ENCODE data around the gene IL20RA. TPM values are rescaled to one million over a fixed set of nuclear protein-coding genes. Genes with fewer than 3 reads are reported as not detected.

The IL20RA gene
- total RNA-seq, 1 experiment from 2014 or later = 1.6 TPM

DNA sequence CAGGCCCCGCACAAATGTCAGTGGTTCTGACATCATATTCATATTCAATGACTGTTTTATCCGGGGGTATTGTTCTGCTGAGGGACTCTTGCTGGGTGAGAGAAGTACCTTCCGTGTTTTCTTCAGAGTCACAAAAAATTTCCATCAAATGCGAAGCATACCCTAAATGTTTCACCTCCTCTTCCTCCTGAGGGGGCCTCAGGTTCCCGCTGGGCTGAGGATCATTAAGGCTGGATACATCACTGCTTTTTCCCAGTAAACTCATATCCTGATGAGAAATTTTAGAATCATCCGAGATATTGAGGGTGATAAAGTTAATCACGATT lies 42.8 kb downstream of the IL20RA start:
- no peaks in the 10 kb centered on the region for H3K27me3 Mint-ChIP-seq (ENCODE audit: insufficient read depth, unreplicated experiment)
- no peaks in the 10 kb centered on the region for H3K27me3 ChIP-seq (replicated peaks; ENCODE audit: control insufficient read depth, insufficient read depth, low read length)
- no peaks in the 10 kb centered on the region for H3K9me3 ChIP-seq
- H3K4me3 ChIP-seq (ENCODE audit: low read depth, low read length) = no peak overlapping the region
- no peaks in the 10 kb centered on the region for H3K9me3 Mint-ChIP-seq (ENCODE audit: unreplicated experiment)
- H3K4me3 Mint-ChIP-seq (ENCODE audit: unreplicated experiment) = no peak overlapping the region
- DNase-seq = no peak
- ChIA-PET POLR2A (no interaction called here), CTCF (no interaction called here)
- peaks cover 5% of the 10 kb centered on the region for H3K36me3 Mint-ChIP-seq (ENCODE audit: insufficient read depth, unreplicated experiment)
- BruUV-seq (replicated peaks) = no TSS peak
- TF ChIP-seq, protein P1, sequence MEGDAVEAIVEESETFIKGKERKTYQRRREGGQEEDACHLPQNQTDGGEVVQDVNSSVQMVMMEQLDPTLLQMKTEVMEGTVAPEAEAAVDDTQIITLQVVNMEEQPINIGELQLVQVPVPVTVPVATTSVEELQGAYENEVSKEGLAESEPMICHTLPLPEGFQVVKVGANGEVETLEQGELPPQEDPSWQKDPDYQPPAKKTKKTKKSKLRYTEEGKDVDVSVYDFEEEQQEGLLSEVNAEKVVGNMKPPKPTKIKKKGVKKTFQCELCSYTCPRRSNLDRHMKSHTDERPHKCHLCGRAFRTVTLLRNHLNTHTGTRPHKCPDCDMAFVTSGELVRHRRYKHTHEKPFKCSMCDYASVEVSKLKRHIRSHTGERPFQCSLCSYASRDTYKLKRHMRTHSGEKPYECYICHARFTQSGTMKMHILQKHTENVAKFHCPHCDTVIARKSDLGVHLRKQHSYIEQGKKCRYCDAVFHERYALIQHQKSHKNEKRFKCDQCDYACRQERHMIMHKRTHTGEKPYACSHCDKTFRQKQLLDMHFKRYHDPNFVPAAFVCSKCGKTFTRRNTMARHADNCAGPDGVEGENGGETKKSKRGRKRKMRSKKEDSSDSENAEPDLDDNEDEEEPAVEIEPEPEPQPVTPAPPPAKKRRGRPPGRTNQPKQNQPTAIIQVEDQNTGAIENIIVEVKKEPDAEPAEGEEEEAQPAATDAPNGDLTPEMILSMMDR (IDR thresholded peaks at IDR 0.05; ENCODE audit: insufficient read depth in 1 of 2, low read depth in 1 of 2, low read length in 1 of 2, severe bottlenecking in 1 of 2, unreplicated experiment in 1 of 2) = no peak
- intact Hi-C loops (cut with micrococcal nuclease; ENCODE audit: unreplicated experiment) = no loop called here
- peaks cover 20% of the 10 kb centered on the region for H3K4me1 ChIP-seq
- H3K27ac Mint-ChIP-seq (ENCODE audit: unreplicated experiment) = peak overlapping the region; percentile 50
- H3K36me3 ChIP-seq (ENCODE audit: control insufficient read depth, insufficient read depth, low read length) = no peaks in the 10 kb centered on the region
- peaks cover 24% of the 10 kb centered on the region for H3K4me1 Mint-ChIP-seq (ENCODE audit: low read depth, unreplicated experiment)

DNA sequence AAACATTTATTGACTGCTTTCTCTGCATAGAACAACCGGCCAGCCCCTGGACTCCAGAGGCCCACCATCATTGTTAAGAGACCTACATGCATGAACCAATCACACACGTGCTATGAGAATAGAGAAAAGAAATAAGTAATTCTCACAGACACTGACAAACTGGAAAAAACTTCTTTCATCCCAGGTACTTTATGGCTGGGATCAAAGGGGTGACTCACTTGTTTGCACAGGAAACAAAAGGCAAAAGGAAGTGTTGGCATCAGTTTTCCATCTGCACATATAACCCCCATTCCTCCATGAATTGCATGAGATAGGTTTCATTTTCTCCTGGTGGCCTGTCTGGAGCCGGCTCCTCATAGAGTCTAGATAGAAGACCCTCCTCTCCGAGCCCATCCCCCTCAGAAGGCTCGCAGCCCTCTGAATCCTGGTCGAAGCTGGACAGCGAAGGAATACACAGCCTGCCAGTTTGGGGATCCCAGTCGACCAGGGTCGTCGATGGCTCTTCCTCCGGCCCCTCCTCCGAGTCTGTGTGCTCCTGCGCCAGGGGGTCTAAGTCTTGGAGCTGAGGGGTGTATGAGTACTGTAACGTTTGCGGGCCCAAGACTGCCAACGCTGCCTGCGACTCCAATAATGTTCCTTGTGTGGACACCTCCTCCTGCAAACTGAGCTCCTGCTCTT lies 43.3 kb downstream of the IL20RA start:
- Mint-ChIP-seq H3K27ac (ENCODE audit: unreplicated experiment) (peak overlapping the region; percentile 50), H3K4me3 (ENCODE audit: unreplicated experiment) (peak overlapping the region; percentile 21), H3K27me3 (ENCODE audit: insufficient read depth, unreplicated experiment) (no peaks in the 10 kb centered on the region), H3K9me3 (ENCODE audit: unreplicated experiment) (no peaks in the 10 kb centered on the region), H3K4me1 (ENCODE audit: low read depth, unreplicated experiment) (peaks cover 24% of the 10 kb centered on the region), H3K36me3 (ENCODE audit: insufficient read depth, unreplicated experiment) (peaks cover 5% of the 10 kb centered on the region)
- Histone ChIP-seq H3K27me3 (replicated peaks; ENCODE audit: control insufficient read depth, insufficient read depth, low read length) (no peaks in the 10 kb centered on the region), H3K4me1 (peaks cover 20% of the 10 kb centered on the region), H3K36me3 (ENCODE audit: control insufficient read depth, insufficient read depth, low read length) (no peaks in the 10 kb centered on the region), H3K4me3 (ENCODE audit: low read depth, low read length) (no peak overlapping the region), H3K9me3 (no peaks in the 10 kb centered on the region)
- intact Hi-C loops (cut with micrococcal nuclease; ENCODE audit: unreplicated experiment) = no loop called here
- no TSS peak for BruUV-seq (replicated peaks)
- DNase-seq = peak in 1 of 2 experiments; percentile 24
- TF ChIP-seq, protein P1 (IDR thresholded peaks at IDR 0.05; ENCODE audit: insufficient read depth in 1 of 2, low read depth in 1 of 2, low read length in 1 of 2, severe bottlenecking in 1 of 2, unreplicated experiment in 1 of 2) = no peak
- POLR2A ChIA-PET = no interaction called here
- CTCF ChIA-PET = no interaction called here

DNA sequence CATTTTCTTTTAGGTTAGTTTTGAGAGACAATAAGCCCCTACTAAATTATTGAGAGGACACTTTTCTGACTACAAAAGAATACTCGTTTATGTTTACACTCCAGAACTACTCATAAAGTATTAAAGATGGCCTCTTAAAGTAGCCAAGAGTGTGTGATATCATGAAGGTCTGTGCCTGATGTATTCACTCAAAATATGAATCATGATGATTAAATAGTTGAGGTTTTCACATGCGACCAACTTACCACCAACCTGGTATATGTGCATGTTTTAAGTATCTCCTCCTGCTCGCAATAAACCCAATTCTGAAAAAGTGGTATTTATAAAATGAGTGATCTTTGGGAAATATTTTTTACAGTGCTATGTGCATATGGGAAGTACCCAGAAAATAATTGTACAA lies 43.9 kb downstream of the IL20RA start:
- no peaks in the 10 kb centered on the region for H3K36me3 ChIP-seq (ENCODE audit: control insufficient read depth, insufficient read depth, low read length)
- Mint-ChIP-seq H3K9me3 (ENCODE audit: unreplicated experiment) (no peaks in the 10 kb centered on the region), H3K36me3 (ENCODE audit: insufficient read depth, unreplicated experiment) (peaks cover 5% of the 10 kb centered on the region), H3K27me3 (ENCODE audit: insufficient read depth, unreplicated experiment) (no peaks in the 10 kb centered on the region), H3K4me1 (ENCODE audit: low read depth, unreplicated experiment) (peaks cover 24% of the 10 kb centered on the region), H3K27ac (ENCODE audit: unreplicated experiment) (peak overlapping the region; percentile 50), H3K4me3 (ENCODE audit: unreplicated experiment) (peak overlapping the region; percentile 21)
- no peaks in the 10 kb centered on the region for H3K27me3 ChIP-seq (replicated peaks; ENCODE audit: control insufficient read depth, insufficient read depth, low read length)
- POLR2A ChIA-PET = no interaction called here
- H3K4me1 ChIP-seq = peaks cover 23% of the 10 kb centered on the region
- CTCF ChIA-PET = no interaction called here
- intact Hi-C loops (cut with micrococcal nuclease; ENCODE audit: unreplicated experiment) = no loop called here
- H3K4me3 ChIP-seq (ENCODE audit: low read depth, low read length) = no peak overlapping the region
- BruUV-seq (replicated peaks) = no TSS peak
- no peaks in the 10 kb centered on the region for H3K9me3 ChIP-seq
- TF ChIP-seq, protein P1 (IDR thresholded peaks at IDR 0.05; ENCODE audit: insufficient read depth in 1 of 2, low read depth in 1 of 2, low read length in 1 of 2, severe bottlenecking in 1 of 2, unreplicated experiment in 1 of 2) = no peak
- DNase-seq = no peak

Data from Caco-2 (cell line).